Neural cell (in vitro differentiated cells): ENCODE measurements around the gene PLCH1. TPM values are rescaled to one million over a fixed set of nuclear protein-coding genes. Genes with fewer than 3 reads are reported as not detected.

Source experiments
- H2AFZ ChIP-seq: fragments of 200-600, 300-800 bp; sonication (generic), shearing (Covaris generic); 2 replicates; pipeline ENCODE4 v1.6.0; 2014; ENCODE audit warnings: low read depth, mild to moderate bottlenecking, antibody characterized with exemption, low read length, moderate library complexity
- H3F3A ChIP-seq: fragments of 200-600 bp; shearing (Covaris generic); 2 replicates; pipeline ENCODE4 v1.6.1; 2016; ENCODE audit warnings: mild to moderate bottlenecking, moderate library complexity, mixed read lengths, antibody characterized with exemption, low read length; ENCODE audit not compliant: insufficient read depth, poor library complexity, severe bottlenecking
- H3K27ac ChIP-seq: fragments of 200-600, 300-800 bp; sonication (generic), shearing (Covaris generic); 2 replicates; pipeline ENCODE4 v1.5.1; 2014; ENCODE audit warnings: mild to moderate bottlenecking, low read length, moderate library complexity
- H3K27me3 ChIP-seq: fragments of 300-800, 200-600 bp; sonication (generic), shearing (Covaris generic); 2 replicates; pipeline ENCODE4 v1.6.0; 2014; ENCODE audit warnings: mild to moderate bottlenecking, low read depth, low read length, moderate library complexity; ENCODE audit not compliant: insufficient read depth
- H3K36me3 ChIP-seq: fragments of 300-800, 200-600 bp; sonication (generic), shearing (Covaris generic); 2 replicates; pipeline ENCODE4 v1.5.1; 2014; ENCODE audit warnings: mild to moderate bottlenecking, antibody characterized with exemption, low read length, moderate library complexity; ENCODE audit not compliant: insufficient read depth
- H3K4me2 ChIP-seq: fragments of 300-800, 200-600 bp; sonication (generic), shearing (Covaris generic); 2 replicates; pipeline ENCODE4 v1.6.0; 2014; ENCODE audit warnings: mild to moderate bottlenecking, low read length
- H3K4me3 ChIP-seq: fragments of 300-800, 200-600 bp; sonication (generic), shearing (Covaris generic); 2 replicates; pipeline ENCODE4 v1.5.1; 2014; ENCODE audit warnings: mild to moderate bottlenecking, low read length, moderate library complexity
- H3K79me2 ChIP-seq: fragments of 200-600 bp; shearing (Covaris generic); replicated peaks from 2 replicates; pipeline ENCODE4 v1.6.0; 2014; ENCODE audit warnings: mild to moderate bottlenecking, low read length, moderate library complexity; ENCODE audit not compliant: insufficient read depth
- H3K9ac ChIP-seq: fragments of 300-800, 200-600 bp; sonication (generic), shearing (Covaris generic); 2 replicates; pipeline ENCODE4 v1.6.1; 2016; ENCODE audit warnings: mild to moderate bottlenecking, low read length, mixed read lengths
- H3K9me2 ChIP-seq: fragments of 200-600 bp; shearing (Covaris generic); 2 replicates; pipeline ENCODE4 v1.6.1; 2016; ENCODE audit warnings: mild to moderate bottlenecking, low read length, mixed read lengths; ENCODE audit not compliant: insufficient read depth
- H3K9me3 ChIP-seq: fragments of 200-600, 300-800 bp; sonication (generic), shearing (Covaris generic); 2 replicates; pipeline ENCODE4 v1.6.1; 2016; ENCODE audit warnings: mild to moderate bottlenecking, mixed run types, low read length, moderate library complexity, mixed read lengths
- H4K20me1 ChIP-seq: fragments of 200-600 bp; shearing (Covaris generic); 2 replicates; pipeline ENCODE4 v1.6.1; 2016; ENCODE audit warnings: mild to moderate bottlenecking, mixed run types; ENCODE audit not compliant: insufficient read depth
- EP300 ChIP-seq: fragments of 450-650 bp; conservative IDR thresholded peaks from 2 replicates; pipeline ENCODE4 v1.6.1; 2014; ENCODE audit warnings: antibody characterized with exemption, mild to moderate bottlenecking, moderate library complexity; ENCODE audit not compliant: poor library complexity, severe bottlenecking
- EZH2 ChIP-seq: fragments of 200-600, 300-800 bp; shearing (Covaris generic), sonication (generic); IDR thresholded peaks from 2 replicates; pipeline ENCODE4 v1.6.1; 2014; ENCODE audit warnings: antibody characterized with exemption, low read length, borderline replicate concordance, mild to moderate bottlenecking; ENCODE audit not compliant: insufficient read depth, poor library complexity, severe bottlenecking
- MXI1 ChIP-seq: fragments of 450-650 bp; conservative IDR thresholded peaks from 2 replicates; pipeline ENCODE4 v1.6.1; 2014; ENCODE audit warnings: antibody characterized with exemption, mild to moderate bottlenecking; ENCODE audit not compliant: poor library complexity, severe bottlenecking
- POLR2AphosphoS5 ChIP-seq: IDR thresholded peaks from 2 replicates; pipeline ENCODE4 v1.6.1; 2012
- RAD21 ChIP-seq: fragments of 450-650 bp; conservative IDR thresholded peaks from 2 replicates; pipeline ENCODE4 v1.6.1; 2014; ENCODE audit warnings: antibody characterized with exemption, mild to moderate bottlenecking, moderate library complexity
- SMC3 ChIP-seq: fragments of 450-650 bp; conservative IDR thresholded peaks from 2 replicates; pipeline ENCODE4 v1.6.1; 2014; ENCODE audit warnings: antibody characterized with exemption, mild to moderate bottlenecking, moderate library complexity; ENCODE audit not compliant: poor library complexity
- TAF1 ChIP-seq: IDR thresholded peaks from 2 replicates; pipeline ENCODE4 v1.6.1; 2012; ENCODE audit warnings: low read depth
- polyA plus RNA-seq: library from polyadenylated mRNA; depleted of rRNA; stranded (reverse); fragments of >200 nt; gene quantifications from 2 replicates; pipeline ENCODE4 v1.2.3, GENCODE V29; 2014
- TF ChIP-seq, protein P1 (sequence below): IDR thresholded peaks from 2 replicates; pipeline ENCODE4 v1.6.1; 2012; ENCODE audit warnings: borderline replicate concordance
- TF ChIP-seq, protein P2 (sequence below): fragments of 450-650 bp; IDR thresholded peaks from 2 replicates; pipeline ENCODE4 v1.5.1; 2014; ENCODE audit warnings: antibody characterized with exemption, mild to moderate bottlenecking, moderate library complexity; ENCODE audit not compliant: poor library complexity, severe bottlenecking

The PLCH1 gene
- polyA plus RNA-seq, 1 donor from 2014 or later = 13.5 TPM

DNA sequence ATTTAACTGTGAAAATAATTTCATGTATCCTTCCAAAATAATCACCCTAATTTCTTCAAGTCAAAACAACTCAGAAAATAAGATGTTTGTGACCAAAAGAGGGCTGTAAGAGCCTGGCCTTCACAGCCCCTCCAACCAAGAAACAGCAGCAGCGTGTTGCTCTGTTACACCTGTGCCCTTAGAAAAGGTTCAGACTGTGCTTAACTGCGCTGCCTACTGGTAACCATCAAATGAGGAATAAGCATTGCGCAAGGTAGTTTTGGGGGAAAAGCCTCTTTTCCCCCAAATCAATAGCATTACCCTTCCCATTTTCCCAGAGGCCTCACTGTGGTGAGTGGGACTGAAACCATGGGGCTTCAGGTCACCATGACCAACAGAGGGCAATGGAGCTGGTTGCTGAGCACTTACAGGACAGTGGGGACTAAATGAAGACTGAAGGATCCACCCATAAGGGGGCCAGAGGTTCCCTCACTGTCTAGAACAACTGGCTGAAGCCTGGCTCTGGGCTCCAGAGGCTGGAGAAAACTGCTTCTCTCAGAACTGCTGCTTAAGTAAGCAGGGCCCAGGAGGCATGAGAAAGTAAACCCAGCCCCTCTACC lies 110.7 kb downstream of the PLCH1 start:
- Histone ChIP-seq H3K9ac (no peak overlapping the region), H3K27me3 (no peaks in the 10 kb centered on the region), H3K9me3 (no peaks in the 10 kb centered on the region), H3K36me3 (no peaks in the 10 kb centered on the region), H4K20me1 (no peaks in the 10 kb centered on the region), H3K79me2 (peaks cover 5% of the 10 kb centered on the region), H3K4me2 (no peak overlapping the region), H3K9me2 (no peaks in the 10 kb centered on the region), H3K27ac (no peak overlapping the region), H2AFZ (no peak overlapping the region), H3F3A (no peaks in the 10 kb centered on the region), H3K4me3 (no peak overlapping the region)
- TF ChIP-seq TAF1 (no peak), MXI1 (no peak), SMC3 (no peak), EZH2 (no peak), RAD21 (no peak), POLR2AphosphoS5 (no peak), EP300 (no peak)
- TF ChIP-seq, protein P1, sequence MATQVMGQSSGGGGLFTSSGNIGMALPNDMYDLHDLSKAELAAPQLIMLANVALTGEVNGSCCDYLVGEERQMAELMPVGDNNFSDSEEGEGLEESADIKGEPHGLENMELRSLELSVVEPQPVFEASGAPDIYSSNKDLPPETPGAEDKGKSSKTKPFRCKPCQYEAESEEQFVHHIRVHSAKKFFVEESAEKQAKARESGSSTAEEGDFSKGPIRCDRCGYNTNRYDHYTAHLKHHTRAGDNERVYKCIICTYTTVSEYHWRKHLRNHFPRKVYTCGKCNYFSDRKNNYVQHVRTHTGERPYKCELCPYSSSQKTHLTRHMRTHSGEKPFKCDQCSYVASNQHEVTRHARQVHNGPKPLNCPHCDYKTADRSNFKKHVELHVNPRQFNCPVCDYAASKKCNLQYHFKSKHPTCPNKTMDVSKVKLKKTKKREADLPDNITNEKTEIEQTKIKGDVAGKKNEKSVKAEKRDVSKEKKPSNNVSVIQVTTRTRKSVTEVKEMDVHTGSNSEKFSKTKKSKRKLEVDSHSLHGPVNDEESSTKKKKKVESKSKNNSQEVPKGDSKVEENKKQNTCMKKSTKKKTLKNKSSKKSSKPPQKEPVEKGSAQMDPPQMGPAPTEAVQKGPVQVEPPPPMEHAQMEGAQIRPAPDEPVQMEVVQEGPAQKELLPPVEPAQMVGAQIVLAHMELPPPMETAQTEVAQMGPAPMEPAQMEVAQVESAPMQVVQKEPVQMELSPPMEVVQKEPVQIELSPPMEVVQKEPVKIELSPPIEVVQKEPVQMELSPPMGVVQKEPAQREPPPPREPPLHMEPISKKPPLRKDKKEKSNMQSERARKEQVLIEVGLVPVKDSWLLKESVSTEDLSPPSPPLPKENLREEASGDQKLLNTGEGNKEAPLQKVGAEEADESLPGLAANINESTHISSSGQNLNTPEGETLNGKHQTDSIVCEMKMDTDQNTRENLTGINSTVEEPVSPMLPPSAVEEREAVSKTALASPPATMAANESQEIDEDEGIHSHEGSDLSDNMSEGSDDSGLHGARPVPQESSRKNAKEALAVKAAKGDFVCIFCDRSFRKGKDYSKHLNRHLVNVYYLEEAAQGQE = no peak
- TF ChIP-seq, protein P2, sequence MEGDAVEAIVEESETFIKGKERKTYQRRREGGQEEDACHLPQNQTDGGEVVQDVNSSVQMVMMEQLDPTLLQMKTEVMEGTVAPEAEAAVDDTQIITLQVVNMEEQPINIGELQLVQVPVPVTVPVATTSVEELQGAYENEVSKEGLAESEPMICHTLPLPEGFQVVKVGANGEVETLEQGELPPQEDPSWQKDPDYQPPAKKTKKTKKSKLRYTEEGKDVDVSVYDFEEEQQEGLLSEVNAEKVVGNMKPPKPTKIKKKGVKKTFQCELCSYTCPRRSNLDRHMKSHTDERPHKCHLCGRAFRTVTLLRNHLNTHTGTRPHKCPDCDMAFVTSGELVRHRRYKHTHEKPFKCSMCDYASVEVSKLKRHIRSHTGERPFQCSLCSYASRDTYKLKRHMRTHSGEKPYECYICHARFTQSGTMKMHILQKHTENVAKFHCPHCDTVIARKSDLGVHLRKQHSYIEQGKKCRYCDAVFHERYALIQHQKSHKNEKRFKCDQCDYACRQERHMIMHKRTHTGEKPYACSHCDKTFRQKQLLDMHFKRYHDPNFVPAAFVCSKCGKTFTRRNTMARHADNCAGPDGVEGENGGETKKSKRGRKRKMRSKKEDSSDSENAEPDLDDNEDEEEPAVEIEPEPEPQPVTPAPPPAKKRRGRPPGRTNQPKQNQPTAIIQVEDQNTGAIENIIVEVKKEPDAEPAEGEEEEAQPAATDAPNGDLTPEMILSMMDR = no peak

DNA sequence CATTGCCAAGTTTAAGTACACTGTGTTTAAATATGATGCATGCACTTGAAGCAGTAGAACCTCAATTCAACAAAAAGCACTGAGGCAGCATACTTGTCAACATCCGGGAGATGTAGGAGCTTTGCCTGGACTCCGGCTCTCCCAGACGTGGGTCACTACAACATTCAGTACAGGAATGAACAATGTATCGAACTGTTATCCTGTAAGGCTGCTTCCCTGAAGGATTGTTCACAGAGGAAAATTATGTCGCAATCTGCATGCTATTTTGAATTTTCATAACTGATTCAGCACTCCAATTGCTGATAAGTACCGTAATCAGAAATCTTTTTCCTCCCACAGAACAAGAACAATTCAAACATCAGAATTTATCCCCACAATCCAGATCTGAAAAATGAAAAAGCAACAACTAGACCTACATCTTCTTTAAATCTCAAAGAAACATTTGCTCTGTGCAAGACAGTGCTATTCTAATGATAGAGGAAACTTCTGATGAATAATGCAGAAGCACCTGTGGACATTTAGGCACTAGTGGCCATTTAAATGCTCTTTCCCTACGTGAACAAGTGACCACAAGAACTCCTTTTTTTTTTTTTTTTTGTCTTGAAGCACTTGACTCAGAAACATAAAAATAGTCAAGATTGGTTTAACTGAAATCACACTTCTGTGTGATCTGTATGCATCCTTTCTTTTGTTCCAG lies 113.4 kb downstream of the PLCH1 start:
- no peak overlapping the region for H2AFZ ChIP-seq
- no peaks in the 10 kb centered on the region for H4K20me1 ChIP-seq
- H3K27ac ChIP-seq = no peak overlapping the region
- no peaks in the 10 kb centered on the region for H3K9me3 ChIP-seq
- no peaks in the 10 kb centered on the region for H3F3A ChIP-seq
- no peaks in the 10 kb centered on the region for H3K27me3 ChIP-seq
- no peak overlapping the region for H3K4me2 ChIP-seq
- TF ChIP-seq EP300 (no peak), POLR2AphosphoS5 (no peak)
- no peak overlapping the region for H3K4me3 ChIP-seq
- no peaks in the 10 kb centered on the region for H3K36me3 ChIP-seq
- no peak overlapping the region for H3K9ac ChIP-seq
- peaks cover 5% of the 10 kb centered on the region for H3K79me2 ChIP-seq
- H3K9me2 ChIP-seq = no peaks in the 10 kb centered on the region
